Calu3 (cell line): ENCODE data around the gene SPEM2. TPM values are rescaled to one million over a fixed set of nuclear protein-coding genes. Genes with fewer than 3 reads are reported as not detected.

ENCODE experiments used
- BruUV-seq: library from RNA; stranded (reverse); fragments of 400-500 nt; replicated peaks from 2 replicates; lab custom pipeline; 2021; lab: Mats Ljungman, UMichigan
- CTCF ChIA-PET: fragments of 300-600 bp; sonication (Branson Sonifier 250); formaldehyde crosslinking; loops from one replicate; lab custom pipeline; 2022; ENCODE audit warnings: antibody characterized with exemption; lab: Charles Lee
- DNase-seq: peaks from one replicate; pipeline ENCODE4 v3.0.0; 2022
- H3K27ac Mint-ChIP-seq: one replicate; pipeline ENCODE4 v1.8.0; 2022; ENCODE audit warnings: mixed read lengths; ENCODE audit not compliant: unreplicated experiment
- H3K27me3 Mint-ChIP-seq: one replicate; pipeline ENCODE4 v1.8.0; 2022; ENCODE audit warnings: mixed read lengths; ENCODE audit not compliant: unreplicated experiment
- H3K36me3 Mint-ChIP-seq: one replicate; pipeline ENCODE4 v1.8.0; 2022; ENCODE audit warnings: mild to moderate bottlenecking, moderate library complexity, mixed read lengths; ENCODE audit not compliant: insufficient read depth, unreplicated experiment
- H3K4me1 Mint-ChIP-seq: one replicate; pipeline ENCODE4 v1.8.0; 2022; ENCODE audit warnings: mild to moderate bottlenecking, low read depth, mixed read lengths; ENCODE audit not compliant: unreplicated experiment
- H3K4me3 Mint-ChIP-seq: one replicate; pipeline ENCODE4 v1.8.0; 2022; ENCODE audit warnings: mild to moderate bottlenecking, low read depth, moderate library complexity, mixed read lengths; ENCODE audit not compliant: unreplicated experiment
- H3K9me3 Mint-ChIP-seq: one replicate; pipeline ENCODE4 v1.8.0; 2022; ENCODE audit warnings: low read depth, mixed read lengths; ENCODE audit not compliant: unreplicated experiment
- CTCF ChIP-seq: fragments of 200-600 bp; IDR thresholded peaks from one replicate; pipeline ENCODE4 v1.8.0; 2022; ENCODE audit warnings: antibody characterized with exemption; ENCODE audit not compliant: unreplicated experiment
- intact Hi-C: fragments of 100-400 bp; cut with micrococcal nuclease; formaldehyde crosslinking; loops from one replicate; pipeline ENCODE4 v1.10.0; 2022; ENCODE audit not compliant: unreplicated experiment
- total RNA-seq: library from RNA; stranded (reverse); gene quantifications from 2 replicates; pipeline ENCODE4 v1.2.3, GENCODE V29; 2022

SPEM2 gene
- total RNA-seq, 1 experiment from 2014 or later = not detected

- Mint-ChIP-seq H3K4me1 (no peaks in the 10 kb centered on the region), H3K9me3 (no peaks in the 10 kb centered on the region), H3K4me3 (no peak overlapping the region), H3K27ac (no peak overlapping the region), H3K27me3 (peaks cover 15% of the 10 kb centered on the region), H3K36me3 (peaks cover 2% of the 10 kb centered on the region)
- BruUV-seq = no TSS peak
- DNase-seq = no peak
- CTCF ChIA-PET = no interaction called here
- TF ChIP-seq CTCF = no peak
- intact Hi-C loops = no loop called here
Measured at GRCh38 chr17:7421186-7421585, 4.2 kb upstream of the SPEM2 start.

GRCh38 chr17:7423679-7424078, 1.7 kb upstream of the SPEM2 start:
- CTCF ChIA-PET = no interaction called here
- H3K27ac Mint-ChIP-seq = no peak overlapping the region
- BruUV-seq = no TSS peak
- H3K27me3 Mint-ChIP-seq = peaks cover 12% of the 10 kb centered on the region
- intact Hi-C loops = no loop called here
- H3K9me3 Mint-ChIP-seq = no peaks in the 10 kb centered on the region
- H3K36me3 Mint-ChIP-seq = peaks cover 4% of the 10 kb centered on the region
- no peak for TF ChIP-seq CTCF
- no peak for DNase-seq
- H3K4me3 Mint-ChIP-seq = no peak overlapping the region
- no peaks in the 10 kb centered on the region for H3K4me1 Mint-ChIP-seq

GRCh38 chr17:7425756-7426155, 340 bp downstream of the SPEM2 start:
- DNase-seq = no peak
- no peak for TF ChIP-seq CTCF
- no TSS peak for BruUV-seq
- intact Hi-C loops = no loop called here
- H3K4me1 Mint-ChIP-seq = no peaks in the 10 kb centered on the region
- H3K4me3 Mint-ChIP-seq = no peak overlapping the region
- H3K27ac Mint-ChIP-seq = no peak overlapping the region
- H3K27me3 Mint-ChIP-seq = no peaks in the 10 kb centered on the region
- CTCF ChIA-PET = no interaction called here
- peaks cover 4% of the 10 kb centered on the region for H3K36me3 Mint-ChIP-seq
- H3K9me3 Mint-ChIP-seq = no peaks in the 10 kb centered on the region

GRCh38 chr17:7426203-7426863, 917 bp downstream of the SPEM2 start:
- no peak for TF ChIP-seq CTCF
- no TSS peak for BruUV-seq
- H3K4me1 Mint-ChIP-seq = no peaks in the 10 kb centered on the region
- no peak for DNase-seq
- H3K27ac Mint-ChIP-seq = no peak overlapping the region
- no peaks in the 10 kb centered on the region for H3K9me3 Mint-ChIP-seq
- H3K4me3 Mint-ChIP-seq = no peak overlapping the region
- H3K36me3 Mint-ChIP-seq = peaks cover 4% of the 10 kb centered on the region
- H3K27me3 Mint-ChIP-seq = no peaks in the 10 kb centered on the region
- intact Hi-C loops = no loop called here
- CTCF ChIA-PET = no interaction called here
